COLO829 (cell line): Measurements from ENCODE around the gene TBC1D2B.
A peak's percentile ranks its signal among the peaks of the same experiment; 100 is the strongest.
"Not testable (repeated sequence)": the region's sequence is repeated elsewhere in the genome, so short reads cannot be mapped to it uniquely, and the experiment has no call there.

Source experiments
- DNase-seq: peaks from one replicate; pipeline ENCODE4 v3.0.0; 2012; ENCODE audit warnings: low spot score

Gene TBC1D2B

GRCh38 chr15:77975332-77976094 lies 102.0 kb downstream of the TBC1D2B start:
- DNase-seq, result no peak

- no peak for DNase-seq
Observed at GRCh38 chr15:77974416-77975331, 102.8 kb downstream of the TBC1D2B start.

- no peak for DNase-seq
Observed at GRCh38 chr15:77974098-77974414, 103.5 kb downstream of the TBC1D2B start.

- not testable (repeated sequence) for DNase-seq
Observed at GRCh38 chr15:77973273-77974097, 104.0 kb downstream of the TBC1D2B start.

- not testable (repeated sequence) for DNase-seq
Observed at GRCh38 chr15:77972706-77973105, 104.8 kb downstream of the TBC1D2B start.

GRCh38 chr15:77971875-77972274 lies 105.6 kb downstream of the TBC1D2B start:
- DNase-seq, result not testable (repeated sequence)

GRCh38 chr15:77970813-77971360 lies 106.6 kb downstream of the TBC1D2B start:
- not testable (repeated sequence) for DNase-seq

GRCh38 chr15:77969055-77969454 lies 108.5 kb downstream of the TBC1D2B start:
- no peak for DNase-seq

- DNase-seq, result no peak
Observed at GRCh38 chr15:77967798-77968197, 109.7 kb downstream of the TBC1D2B start.

- not testable (repeated sequence) for DNase-seq
Observed at GRCh38 chr15:77967235-77967615, 110.3 kb downstream of the TBC1D2B start.

GRCh38 chr15:77966540-77967234 lies 110.8 kb downstream of the TBC1D2B start:
- peak; percentile 48 for DNase-seq

GRCh38 chr15:77964193-77964592 lies 113.3 kb downstream of the TBC1D2B start:
- no peak for DNase-seq

GRCh38 chr15:77959432-77959879 lies 118.1 kb downstream of the TBC1D2B start:
- peak; percentile 70 for DNase-seq

GRCh38 chr15:77958716-77959431 lies 118.6 kb downstream of the TBC1D2B start:
- not testable (repeated sequence) for DNase-seq

- not testable (repeated sequence) for DNase-seq
Observed at GRCh38 chr15:77958021-77958420, 119.5 kb downstream of the TBC1D2B start.

GRCh38 chr15:77953926-77954325 lies 123.6 kb downstream of the TBC1D2B start:
- not testable (repeated sequence) for DNase-seq

- DNase-seq, result not testable (repeated sequence)
Observed at GRCh38 chr15:77952928-77953446, 124.5 kb downstream of the TBC1D2B start.

GRCh38 chr15:77951105-77951786 lies 126.3 kb downstream of the TBC1D2B start:
- DNase-seq, result not testable (repeated sequence)

GRCh38 chr15:77950470-77950869 lies 127.0 kb downstream of the TBC1D2B start:
- not testable (repeated sequence) for DNase-seq

GRCh38 chr15:77945566-77945965 lies 131.9 kb downstream of the TBC1D2B start:
- DNase-seq, result no peak
